RCC 7860 (cell line): ENCODE data around the gene ATAD1.
"Not testable (repeated sequence)": the region's sequence is repeated elsewhere in the genome, so short reads cannot be mapped to it uniquely, and the experiment has no call there.

Experiments used
- DNase-seq: peaks from one replicate; pipeline ENCODE4 v3.0.0-alpha.2; 2015; ENCODE audit warnings: low spot score
- FAIRE-seq: peaks from 2 replicates; lab custom pipeline; 2012; peaks lifted over from hg19 to GRCh38; lab: Jason Lieb, UNC

ATAD1 gene

GRCh38 chr10:87804939-87805569 lies 13.0 kb downstream of the ATAD1 start:
- no peak for DNase-seq
- no peak for FAIRE-seq

GRCh38 chr10:87803831-87804230 lies 14.2 kb downstream of the ATAD1 start:
- FAIRE-seq: no peak
- no peak for DNase-seq

- DNase-seq (no peak), FAIRE-seq (no peak)
Observed at GRCh38 chr10:87803328-87803727, 14.7 kb downstream of the ATAD1 start.

- not testable (repeated sequence) for DNase-seq, FAIRE-seq
Observed at GRCh38 chr10:87801813-87802435, 16.1 kb downstream of the ATAD1 start.

GRCh38 chr10:87799860-87800259 lies 18.2 kb downstream of the ATAD1 start:
- no peak for FAIRE-seq
- DNase-seq: no peak

- FAIRE-seq: no peak
- DNase-seq: no peak
Observed at GRCh38 chr10:87798082-87798481, 19.9 kb downstream of the ATAD1 start.

- FAIRE-seq (no peak), DNase-seq (no peak)
Observed at GRCh38 chr10:87794285-87794684, 23.7 kb downstream of the ATAD1 start.

GRCh38 chr10:87790185-87790584 lies 27.8 kb downstream of the ATAD1 start:
- DNase-seq (no peak), FAIRE-seq (no peak)

- DNase-seq (no peak), FAIRE-seq (no peak)
Observed at GRCh38 chr10:87786421-87786820, 31.6 kb downstream of the ATAD1 start.

- DNase-seq (no peak), FAIRE-seq (no peak)
Observed at GRCh38 chr10:87782721-87783120, 35.3 kb downstream of the ATAD1 start.

GRCh38 chr10:87781545-87781944 lies 36.5 kb downstream of the ATAD1 start:
- no peak for FAIRE-seq
- no peak for DNase-seq

GRCh38 chr10:87776328-87776727 lies 41.7 kb downstream of the ATAD1 start:
- FAIRE-seq (no peak), DNase-seq (no peak)

- no peak for FAIRE-seq
- no peak for DNase-seq
Observed at GRCh38 chr10:87775766-87776165, 42.3 kb downstream of the ATAD1 start.

GRCh38 chr10:87771871-87772500 lies 46.0 kb downstream of the ATAD1 start:
- FAIRE-seq (peak; percentile 90), DNase-seq (peak; percentile 30)

- DNase-seq (peak; percentile 85), FAIRE-seq (peak; percentile 85)
Observed at GRCh38 chr10:87767253-87767652, 50.8 kb downstream of the ATAD1 start.

GRCh38 chr10:87765666-87766376 lies 52.2 kb downstream of the ATAD1 start:
- DNase-seq: no peak
- FAIRE-seq: no peak

GRCh38 chr10:87764072-87764934 lies 53.7 kb downstream of the ATAD1 start:
- no peak for DNase-seq
- no peak for FAIRE-seq

GRCh38 chr10:87763086-87763861 lies 54.8 kb downstream of the ATAD1 start:
- FAIRE-seq (no peak), DNase-seq (no peak)

- DNase-seq (peak; percentile 64), FAIRE-seq (peak; percentile 92)
Observed at GRCh38 chr10:87761892-87762291, 56.1 kb downstream of the ATAD1 start.

GRCh38 chr10:87761153-87761552 lies 56.9 kb downstream of the ATAD1 start:
- FAIRE-seq (no peak), DNase-seq (no peak)
